ENCODE data around the gene GSX2.

DNA sequence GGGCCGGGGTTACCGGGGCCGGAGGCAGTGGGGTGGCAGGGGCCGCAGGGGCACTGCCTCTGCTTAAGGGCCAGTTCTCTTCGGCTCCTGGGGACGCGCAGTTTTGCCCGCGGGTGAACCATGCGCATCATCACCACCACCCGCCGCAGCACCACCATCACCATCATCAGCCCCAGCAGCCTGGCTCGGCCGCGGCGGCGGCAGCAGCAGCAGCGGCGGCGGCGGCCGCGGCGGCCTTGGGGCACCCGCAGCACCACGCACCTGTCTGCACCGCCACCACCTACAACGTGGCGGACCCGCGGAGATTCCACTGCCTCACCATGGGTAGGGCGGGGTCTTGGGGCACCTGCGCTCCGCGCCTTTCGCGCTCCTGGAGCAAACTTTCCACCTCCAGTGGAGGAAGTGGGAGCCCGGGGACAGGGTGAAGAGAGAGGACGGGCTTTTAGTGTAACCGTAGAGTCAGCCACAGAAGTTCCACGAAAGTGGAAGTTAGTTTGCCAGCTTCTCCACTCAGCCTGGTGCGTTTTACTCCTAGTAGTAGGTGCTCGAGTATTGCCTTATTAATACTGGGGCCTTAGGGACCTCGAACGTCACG, 729 bp downstream of the GSX2 start:
- TF ChIP-seq, protein P1, sequence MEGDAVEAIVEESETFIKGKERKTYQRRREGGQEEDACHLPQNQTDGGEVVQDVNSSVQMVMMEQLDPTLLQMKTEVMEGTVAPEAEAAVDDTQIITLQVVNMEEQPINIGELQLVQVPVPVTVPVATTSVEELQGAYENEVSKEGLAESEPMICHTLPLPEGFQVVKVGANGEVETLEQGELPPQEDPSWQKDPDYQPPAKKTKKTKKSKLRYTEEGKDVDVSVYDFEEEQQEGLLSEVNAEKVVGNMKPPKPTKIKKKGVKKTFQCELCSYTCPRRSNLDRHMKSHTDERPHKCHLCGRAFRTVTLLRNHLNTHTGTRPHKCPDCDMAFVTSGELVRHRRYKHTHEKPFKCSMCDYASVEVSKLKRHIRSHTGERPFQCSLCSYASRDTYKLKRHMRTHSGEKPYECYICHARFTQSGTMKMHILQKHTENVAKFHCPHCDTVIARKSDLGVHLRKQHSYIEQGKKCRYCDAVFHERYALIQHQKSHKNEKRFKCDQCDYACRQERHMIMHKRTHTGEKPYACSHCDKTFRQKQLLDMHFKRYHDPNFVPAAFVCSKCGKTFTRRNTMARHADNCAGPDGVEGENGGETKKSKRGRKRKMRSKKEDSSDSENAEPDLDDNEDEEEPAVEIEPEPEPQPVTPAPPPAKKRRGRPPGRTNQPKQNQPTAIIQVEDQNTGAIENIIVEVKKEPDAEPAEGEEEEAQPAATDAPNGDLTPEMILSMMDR (IDR thresholded peaks at IDR 0.05; ENCODE audit: borderline replicate concordance, extremely low read depth, low read length, poor library complexity, severe bottlenecking): no peak
- no peak for TF ChIP-seq EZH2 (IDR thresholded peaks at IDR 0.05; ENCODE audit: borderline replicate concordance, low read depth, low read length, severe bottlenecking)

All from DND-41 (cell line).